Measurements from ENCODE around the gene ARMCX5. TPM values are rescaled to one million over a fixed set of nuclear protein-coding genes. Genes with fewer than 3 reads are reported as not detected.

ARMCX5 gene
- total RNA-seq, 1 donor = 13.7 TPM

- no peak for DNase-seq (ENCODE audit: low read depth)
- no peak for TF ChIP-seq CTCF (IDR thresholded peaks at IDR 0.05; ENCODE audit: insufficient read depth, low read length)
- no peak overlapping the region for H3K4me3 ChIP-seq (ENCODE audit: low read depth, low read length)
Measured at GRCh38 chrX:102604327-102604726, 5.0 kb downstream of the ARMCX5 start.

- H3K4me3 ChIP-seq (ENCODE audit: low read depth, low read length) = no peak overlapping the region
- TF ChIP-seq CTCF (IDR thresholded peaks at IDR 0.05; ENCODE audit: insufficient read depth, low read length) = no peak
- DNase-seq (ENCODE audit: low read depth) = no peak
Measured at GRCh38 chrX:102606115-102606514, 6.8 kb downstream of the ARMCX5 start.

- TF ChIP-seq CTCF (IDR thresholded peaks at IDR 0.05; ENCODE audit: insufficient read depth, low read length) = no peak
- H3K4me3 ChIP-seq (ENCODE audit: low read depth, low read length) = no peak overlapping the region
- no peak for DNase-seq (ENCODE audit: low read depth)
Measured at GRCh38 chrX:102610905-102611304, 11.6 kb downstream of the ARMCX5 start.

GRCh38 chrX:102624105-102624504 lies 24.8 kb downstream of the ARMCX5 start:
- no peak for TF ChIP-seq CTCF (IDR thresholded peaks at IDR 0.05; ENCODE audit: insufficient read depth, low read length)
- DNase-seq (ENCODE audit: low read depth) = peak; percentile 18
- no peak overlapping the region for H3K4me3 ChIP-seq (ENCODE audit: low read depth, low read length)

GRCh38 chrX:102627640-102628039 lies 28.3 kb downstream of the ARMCX5 start:
- no peak for TF ChIP-seq CTCF (IDR thresholded peaks at IDR 0.05; ENCODE audit: insufficient read depth, low read length)
- H3K4me3 ChIP-seq (ENCODE audit: low read depth, low read length) = no peak overlapping the region
- DNase-seq (ENCODE audit: low read depth) = no peak

GRCh38 chrX:102637561-102637960 lies 38.2 kb downstream of the ARMCX5 start:
- no peak for DNase-seq (ENCODE audit: low read depth)
- no peak overlapping the region for H3K4me3 ChIP-seq (ENCODE audit: low read depth, low read length)
- TF ChIP-seq CTCF (IDR thresholded peaks at IDR 0.05; ENCODE audit: insufficient read depth, low read length) = no peak

- H3K4me3 ChIP-seq (ENCODE audit: low read depth, low read length) = peak overlapping the region; percentile 62
- no peak for TF ChIP-seq CTCF (IDR thresholded peaks at IDR 0.05; ENCODE audit: insufficient read depth, low read length)
- DNase-seq (ENCODE audit: low read depth) = no peak
Measured at GRCh38 chrX:102650903-102651241, 51.6 kb downstream of the ARMCX5 start.
